Sigmoid colon (tissue), 3 donors: ENCODE results near the gene P2RY12.

Source experiments
- CTCF ChIP-seq, 4 experiments: fragments of 450-650 bp in 3 of 4; fragments of 200-600 bp in 1 of 4; IDR thresholded peaks; one replicate each; pipeline ENCODE4 v1.5.1; 2016 to 2019; ENCODE audit warnings: antibody characterized with exemption in 4 of 4, mild to moderate bottlenecking in 3 of 4, moderate library complexity in 2 of 4
- POLR2A ChIP-seq, 2 donors: fragments of 450-650 bp; IDR thresholded peaks; one replicate each; pipeline ENCODE4 v1.6.1; 2016; ENCODE audit warnings: antibody characterized with exemption in 2 of 2, mild to moderate bottlenecking in 2 of 2, moderate library complexity in 2 of 2

GRCh38 chr3:151307583-151308488, 76.7 kb downstream of the P2RY12 start:
- TF ChIP-seq CTCF (IDR thresholded peaks at IDR 0.05) = no peak
- TF ChIP-seq POLR2A (IDR thresholded peaks at IDR 0.05) = no peak
